Bone marrow (tissue), 2 donors: Measurements from ENCODE around the gene HIVEP1.

Experiments
- DNase-seq, 2 donors: peaks; one replicate each; lab custom pipeline; 2025; lab: John Stamatoyannopoulos, UW

The HIVEP1 gene

GRCh38 chr6:12048609-12049008 lies 36.5 kb downstream of the HIVEP1 start:
- DNase-seq, result no peak

- DNase-seq, result no peak
Observed at GRCh38 chr6:12049165-12049564, 37.1 kb downstream of the HIVEP1 start.

- peak in 1 of 2 donors; percentile 34 for DNase-seq
Observed at GRCh38 chr6:12051861-12052368, 39.8 kb downstream of the HIVEP1 start.

GRCh38 chr6:12058172-12058961 lies 46.3 kb downstream of the HIVEP1 start:
- no peak for DNase-seq

- peak; percentile 42 to 49 for DNase-seq
Observed at GRCh38 chr6:12060780-12061609, 48.9 kb downstream of the HIVEP1 start.

- no peak for DNase-seq
Observed at GRCh38 chr6:12062605-12063004, 50.5 kb downstream of the HIVEP1 start.

- no peak for DNase-seq
Observed at GRCh38 chr6:12064131-12064530, 52.0 kb downstream of the HIVEP1 start.

GRCh38 chr6:12064538-12065071 lies 52.5 kb downstream of the HIVEP1 start:
- no peak for DNase-seq

- no peak for DNase-seq
Observed at GRCh38 chr6:12065321-12066140, 53.4 kb downstream of the HIVEP1 start.

- DNase-seq, result no peak
Observed at GRCh38 chr6:12066297-12066696, 54.2 kb downstream of the HIVEP1 start.

GRCh38 chr6:12068899-12069557 lies 56.9 kb downstream of the HIVEP1 start:
- DNase-seq, result no peak

- DNase-seq, result no peak
Observed at GRCh38 chr6:12069891-12070529, 57.9 kb downstream of the HIVEP1 start.

GRCh38 chr6:12071064-12071615 lies 59.0 kb downstream of the HIVEP1 start:
- no peak for DNase-seq

GRCh38 chr6:12075067-12075563 lies 63.0 kb downstream of the HIVEP1 start:
- DNase-seq, result peak in 1 of 2 donors; percentile 3

- no peak for DNase-seq
Observed at GRCh38 chr6:12077021-12077710, 65.1 kb downstream of the HIVEP1 start.

- no peak for DNase-seq
Observed at GRCh38 chr6:12078014-12078413, 65.9 kb downstream of the HIVEP1 start.

- DNase-seq, result no peak
Observed at GRCh38 chr6:12081771-12082170, 69.7 kb downstream of the HIVEP1 start.

GRCh38 chr6:12082368-12082767 lies 70.3 kb downstream of the HIVEP1 start:
- no peak for DNase-seq

GRCh38 chr6:12083302-12083701 lies 71.2 kb downstream of the HIVEP1 start:
- DNase-seq, result no peak

- DNase-seq, result no peak
Observed at GRCh38 chr6:12083763-12084162, 71.7 kb downstream of the HIVEP1 start.
